ENCODE measurements around the gene NXT1.

Gene NXT1

GRCh38 chr20:23350904-23351838 is 580 bp downstream of the NXT1 start:
- DNase-seq (ENCODE audit: insufficient read length, low spot score) = no peak
- peak; percentile 28 for FAIRE-seq
- TF ChIP-seq PAX5 (IDR thresholded peaks at IDR 0.05; ENCODE audit: insufficient read depth, low read length, severe bottlenecking) (no peak), POLR2AphosphoS5 (IDR thresholded peaks at IDR 0.05; ENCODE audit: low read depth, low read length) (peak; percentile 77), TAF1 (IDR thresholded peaks at IDR 0.05; ENCODE audit: low read depth, low read length) (peak; percentile 49; the same call in 1 of the 2 replicates), SPI1 (IDR thresholded peaks at IDR 0.05; ENCODE audit: low read depth, low read length) (no peak), POU2F2 (IDR thresholded peaks at IDR 0.05; ENCODE audit: low read depth, low read length) (peak; percentile 44), POLR2A (IDR thresholded peaks at IDR 0.05; ENCODE audit: low read depth, low read length) (peak; percentile 53; the same call in 1 of the 2 replicates)

DNA sequence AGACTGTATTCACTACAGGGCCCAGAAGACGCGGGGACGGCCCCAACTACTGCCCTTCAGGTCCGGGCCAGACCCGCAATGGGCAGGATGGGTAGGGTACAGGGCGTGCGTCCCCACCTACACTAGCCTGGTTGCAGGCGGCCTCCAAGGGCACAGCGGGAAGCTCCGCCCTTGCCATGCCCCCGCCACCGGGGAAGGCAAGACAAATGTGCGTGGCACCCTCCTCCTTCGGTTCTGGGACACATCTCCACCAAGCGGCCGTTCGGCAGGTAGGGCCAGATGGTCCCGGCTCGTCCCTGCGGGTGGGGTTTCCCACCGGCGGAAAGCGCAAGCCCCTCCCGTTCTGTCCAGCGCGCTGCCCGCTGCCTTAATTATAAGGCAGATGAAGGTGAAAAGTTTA is 5.6 kb downstream of the NXT1 start:
- no peak for TF ChIP-seq POLR2AphosphoS5 (IDR thresholded peaks at IDR 0.05; ENCODE audit: low read depth, low read length)
- peak; percentile 33; the same call in 1 of the 2 replicates for TF ChIP-seq POLR2A (IDR thresholded peaks at IDR 0.05; ENCODE audit: low read depth, low read length)
- DNase-seq (ENCODE audit: insufficient read length, low spot score) (no peak), FAIRE-seq (no peak)

DNA sequence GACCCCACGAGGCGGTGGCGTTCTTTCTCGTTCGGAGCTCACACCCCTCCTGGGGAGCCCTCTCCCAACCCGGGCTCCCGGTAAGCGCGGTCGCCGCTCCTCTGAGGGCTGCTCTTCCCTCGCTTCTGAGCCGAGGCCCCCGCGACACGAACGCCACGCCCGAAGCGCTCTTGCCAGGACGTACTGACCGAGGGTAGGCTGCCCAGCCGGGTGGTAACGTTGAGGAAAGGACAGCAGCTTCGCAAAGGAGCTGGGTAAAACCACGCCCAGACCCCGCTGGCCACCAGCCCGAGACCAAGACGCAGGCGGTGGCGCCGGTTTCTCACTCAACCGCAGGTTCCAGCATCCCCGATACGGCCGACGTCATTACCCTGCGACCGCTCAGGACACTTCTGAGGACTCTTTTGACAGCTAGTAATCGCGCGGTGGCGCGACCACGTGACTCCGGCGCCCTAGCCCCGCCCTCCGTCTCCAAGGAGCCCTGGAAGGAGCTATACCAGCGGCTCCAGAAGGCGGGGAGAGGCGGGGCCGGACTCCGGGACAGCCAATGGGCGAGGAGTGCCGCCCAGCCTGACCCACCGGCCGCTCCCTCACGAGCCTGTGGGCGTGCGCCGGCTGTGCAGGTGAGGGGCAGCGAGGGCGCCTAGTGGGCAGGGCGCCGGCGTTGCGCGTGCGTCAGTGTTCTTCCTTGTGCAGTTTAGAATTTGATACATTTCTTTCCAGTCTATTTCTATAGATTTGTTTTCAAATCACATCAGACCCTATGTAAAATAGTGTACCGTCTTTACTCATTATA is 7.4 kb downstream of the NXT1 start:
- TF ChIP-seq PAX5 (IDR thresholded peaks at IDR 0.05; ENCODE audit: insufficient read depth, low read length, severe bottlenecking) (no peak), TAF1 (IDR thresholded peaks at IDR 0.05; ENCODE audit: low read depth, low read length) (no peak), SPI1 (IDR thresholded peaks at IDR 0.05; ENCODE audit: low read depth, low read length) (no peak), POLR2A (IDR thresholded peaks at IDR 0.05; ENCODE audit: low read depth, low read length) (peak; percentile 80), POU2F2 (IDR thresholded peaks at IDR 0.05; ENCODE audit: low read depth, low read length) (peak; percentile 43; the same call in 1 of the 2 replicates), POLR2AphosphoS5 (IDR thresholded peaks at IDR 0.05; ENCODE audit: low read depth, low read length) (peak; percentile 81)
- FAIRE-seq (peak; percentile 93), DNase-seq (ENCODE audit: insufficient read length, low spot score) (peak; percentile 88)

- FAIRE-seq (no peak), DNase-seq (ENCODE audit: insufficient read length, low spot score) (no peak)
- TF ChIP-seq SPI1 (IDR thresholded peaks at IDR 0.05; ENCODE audit: low read depth, low read length) (no peak), POLR2AphosphoS5 (IDR thresholded peaks at IDR 0.05; ENCODE audit: low read depth, low read length) (no peak), TAF1 (IDR thresholded peaks at IDR 0.05; ENCODE audit: low read depth, low read length) (no peak), PAX5 (IDR thresholded peaks at IDR 0.05; ENCODE audit: insufficient read depth, low read length, severe bottlenecking) (no peak), POU2F2 (IDR thresholded peaks at IDR 0.05; ENCODE audit: low read depth, low read length) (no peak), POLR2A (IDR thresholded peaks at IDR 0.05; ENCODE audit: low read depth, low read length) (no peak)
Observed at GRCh38 chr20:23358563-23358906, 7.9 kb downstream of the NXT1 start.

GRCh38 chr20:23358923-23359593 is 8.5 kb downstream of the NXT1 start:
- FAIRE-seq (no peak), DNase-seq (ENCODE audit: insufficient read length, low spot score) (no peak)
- TF ChIP-seq POU2F2 (IDR thresholded peaks at IDR 0.05; ENCODE audit: low read depth, low read length) = peak; percentile 52; the same call in 1 of the 2 replicates
- TF ChIP-seq TAF1 (IDR thresholded peaks at IDR 0.05; ENCODE audit: low read depth, low read length) = no peak
- TF ChIP-seq POLR2AphosphoS5 (IDR thresholded peaks at IDR 0.05; ENCODE audit: low read depth, low read length) = no peak
- TF ChIP-seq POLR2A (IDR thresholded peaks at IDR 0.05; ENCODE audit: low read depth, low read length) = no peak
- no peak for TF ChIP-seq SPI1 (IDR thresholded peaks at IDR 0.05; ENCODE audit: low read depth, low read length)
- TF ChIP-seq PAX5 (IDR thresholded peaks at IDR 0.05; ENCODE audit: insufficient read depth, low read length, severe bottlenecking) = no peak

GRCh38 chr20:23360531-23360930 is 9.9 kb downstream of the NXT1 start:
- FAIRE-seq (no peak), DNase-seq (ENCODE audit: insufficient read length, low spot score) (no peak)
- TF ChIP-seq TAF1 (IDR thresholded peaks at IDR 0.05; ENCODE audit: low read depth, low read length) (no peak), POLR2AphosphoS5 (IDR thresholded peaks at IDR 0.05; ENCODE audit: low read depth, low read length) (no peak), POLR2A (IDR thresholded peaks at IDR 0.05; ENCODE audit: low read depth, low read length) (no peak), PAX5 (IDR thresholded peaks at IDR 0.05; ENCODE audit: insufficient read depth, low read length, severe bottlenecking) (no peak), POU2F2 (IDR thresholded peaks at IDR 0.05; ENCODE audit: low read depth, low read length) (no peak), SPI1 (IDR thresholded peaks at IDR 0.05; ENCODE audit: low read depth, low read length) (no peak)

GRCh38 chr20:23361119-23361475 is 10.5 kb downstream of the NXT1 start:
- DNase-seq (ENCODE audit: insufficient read length, low spot score) = no peak
- FAIRE-seq = no peak
- no peak for TF ChIP-seq POLR2A (IDR thresholded peaks at IDR 0.05; ENCODE audit: low read depth, low read length)

DNA sequence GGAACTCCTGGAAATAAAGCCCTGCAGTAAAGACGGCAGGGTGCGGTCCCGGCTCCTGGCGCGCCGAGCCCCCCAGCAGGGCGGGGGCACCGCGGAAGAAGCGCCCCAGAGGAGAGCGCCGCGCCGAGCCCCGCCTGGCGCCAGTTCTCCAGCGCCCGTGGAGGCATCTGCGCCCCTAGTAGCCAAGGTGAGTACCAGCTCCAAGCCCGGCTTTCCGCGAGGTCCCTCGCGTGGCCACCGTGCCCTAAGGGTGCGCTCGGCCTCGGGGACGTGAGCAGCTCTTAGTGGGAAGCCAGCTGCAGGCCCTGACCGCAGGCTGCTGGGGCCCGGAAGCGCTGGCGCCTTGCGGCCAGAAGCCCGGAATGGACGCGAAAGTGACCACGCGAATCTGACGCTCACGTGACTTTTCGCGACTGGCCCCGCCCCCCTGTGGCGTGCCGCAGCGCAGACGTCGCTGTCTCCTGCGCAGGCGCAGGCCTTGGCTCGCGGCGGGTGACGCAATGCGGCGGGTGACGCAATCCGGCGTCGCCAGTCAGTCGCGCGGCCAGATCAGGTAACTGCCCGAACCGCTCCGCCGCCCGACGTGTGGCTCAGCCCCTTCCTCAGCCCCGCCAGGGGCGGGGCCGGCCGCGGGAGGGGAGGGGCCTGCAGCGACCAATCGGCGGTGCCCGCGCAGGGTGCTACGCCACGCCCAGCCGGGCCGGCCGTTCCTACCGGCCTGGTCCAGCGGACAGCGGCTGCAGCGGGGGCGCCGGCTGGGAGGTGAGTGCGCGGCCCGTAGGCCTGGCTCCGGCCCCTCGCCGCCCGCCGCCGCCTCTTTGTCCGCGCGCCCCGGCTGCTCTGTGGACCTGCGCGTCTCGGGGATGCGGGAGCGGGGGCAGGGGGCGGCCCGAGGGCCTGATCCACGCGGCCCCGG is 11.1 kb downstream of the NXT1 start, which contains the start of gene GZF1:
GZF1 (plus strand) TSS at position 707 of the 916 bp plus-strand sequence. CDS start 2,202 bp downstream, outside the sequence.
- TF ChIP-seq TAF1 (IDR thresholded peaks at IDR 0.05; ENCODE audit: low read depth, low read length) (peak; percentile 67; the same call in 1 of the 2 replicates), POLR2AphosphoS5 (IDR thresholded peaks at IDR 0.05; ENCODE audit: low read depth, low read length) (peak; percentile 88; the same call in 1 of the 2 replicates), PAX5 (IDR thresholded peaks at IDR 0.05; ENCODE audit: insufficient read depth, low read length, severe bottlenecking) (no peak), POLR2A (IDR thresholded peaks at IDR 0.05; ENCODE audit: low read depth, low read length) (peak; percentile 81), POU2F2 (IDR thresholded peaks at IDR 0.05; ENCODE audit: low read depth, low read length) (peak; percentile 64), SPI1 (IDR thresholded peaks at IDR 0.05; ENCODE audit: low read depth, low read length) (no peak)
- FAIRE-seq (peak; percentile 99), DNase-seq (ENCODE audit: insufficient read length, low spot score) (peak; percentile 93)

All from GM12891 (cell line).